GM10248 (cell line): ENCODE measurements around the gene CATSPER4.

ENCODE experiments used
- CTCF ChIA-PET: fragments of 300-600 bp; sonication (Branson Sonifier 250); formaldehyde crosslinking; extraction: SDS; loops from one replicate; lab custom pipeline; 2021; ENCODE audit warnings: antibody characterized with exemption; lab: Yijun Ruan, JAX
- POLR2A ChIA-PET: fragments of 350-650 bp; sonication (Branson Sonifier 250); formaldehyde crosslinking; extraction: SDS; loops from one replicate; lab custom pipeline; 2020; ENCODE audit warnings: antibody characterized with exemption; lab: Yijun Ruan, JAX
- DNase-seq: peaks from one replicate; pipeline ENCODE4 v3.0.0; 2012; ENCODE audit errors: extremely low spot score
- TF ChIP-seq, protein P1 (sequence below): IDR thresholded peaks from 2 replicates; pipeline ENCODE4 v1.5.1; 2012; ENCODE audit warnings: mild to moderate bottlenecking, low read depth; ENCODE audit errors: extremely low read depth, missing control alignments, control extremely low read depth

CATSPER4 gene

GRCh38 chr1:26170472-26170821 lies 20.0 kb upstream of the CATSPER4 start:
- POLR2A ChIA-PET: no interaction called here

DNA sequence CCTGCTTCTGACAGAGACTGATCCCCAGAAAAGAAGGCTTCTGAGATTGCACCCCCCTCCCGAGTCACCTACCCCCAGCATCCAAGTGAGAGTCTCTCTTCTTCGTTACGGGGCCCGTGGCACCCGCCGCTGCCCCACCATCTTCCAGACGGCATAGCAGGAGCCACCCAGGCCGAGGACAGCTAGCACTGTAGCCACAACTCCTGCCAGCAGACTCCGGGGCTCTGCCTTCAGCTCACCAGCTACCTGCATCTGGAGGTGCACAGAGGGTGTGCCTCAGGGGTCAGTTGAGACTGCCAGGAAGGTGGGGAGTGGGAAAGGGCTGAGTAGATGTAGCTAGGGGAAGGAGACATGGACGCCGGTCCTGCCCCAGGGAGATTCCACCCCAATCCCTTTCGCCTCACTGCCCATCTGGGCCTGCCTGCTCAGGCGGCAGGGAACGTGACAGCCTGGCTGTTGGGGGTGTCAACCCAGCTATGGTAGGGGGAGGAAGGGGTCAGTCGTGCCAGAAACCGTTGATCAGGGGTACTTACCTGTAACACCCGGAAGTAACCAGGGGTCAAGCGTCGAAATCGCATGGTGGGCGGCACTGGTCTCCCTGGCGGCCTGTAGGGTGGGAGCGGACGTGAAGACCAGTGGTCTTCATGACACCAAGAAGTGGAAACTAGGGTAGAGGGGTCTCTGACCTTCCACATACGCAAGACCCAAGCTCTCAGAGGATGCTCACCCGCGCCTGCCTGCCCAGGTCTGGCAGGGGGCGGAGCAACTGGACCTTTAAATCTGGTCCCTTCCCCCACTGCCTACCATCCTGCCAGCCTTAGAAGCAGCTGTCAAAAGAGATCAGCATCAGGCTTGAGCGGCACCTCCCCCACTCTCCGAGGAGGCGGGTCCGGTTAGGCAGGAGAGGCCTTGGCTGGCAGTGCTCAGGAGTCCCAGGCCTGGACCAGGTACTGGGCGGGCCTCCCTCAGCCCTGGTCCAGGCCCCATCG lies 19.0 kb upstream of the CATSPER4 start, which contains the start of gene ZNF593OS:
TSS of gene ZNF593OS (minus strand) at position 749 of the 989 bp plus-strand sequence. CDS start at position 578, 171 bp downstream.
- no peak for DNase-seq
- POLR2A ChIA-PET: no interaction called here
- CTCF ChIA-PET: interaction anchor here (0.8 to 4.8 kb wide), 8 partner anchors 12 to 245 kb away, joined by 3 to 23 read pairs (median 10); partner anchors contain the start of gene FAM110D
- TF ChIP-seq, protein P1, sequence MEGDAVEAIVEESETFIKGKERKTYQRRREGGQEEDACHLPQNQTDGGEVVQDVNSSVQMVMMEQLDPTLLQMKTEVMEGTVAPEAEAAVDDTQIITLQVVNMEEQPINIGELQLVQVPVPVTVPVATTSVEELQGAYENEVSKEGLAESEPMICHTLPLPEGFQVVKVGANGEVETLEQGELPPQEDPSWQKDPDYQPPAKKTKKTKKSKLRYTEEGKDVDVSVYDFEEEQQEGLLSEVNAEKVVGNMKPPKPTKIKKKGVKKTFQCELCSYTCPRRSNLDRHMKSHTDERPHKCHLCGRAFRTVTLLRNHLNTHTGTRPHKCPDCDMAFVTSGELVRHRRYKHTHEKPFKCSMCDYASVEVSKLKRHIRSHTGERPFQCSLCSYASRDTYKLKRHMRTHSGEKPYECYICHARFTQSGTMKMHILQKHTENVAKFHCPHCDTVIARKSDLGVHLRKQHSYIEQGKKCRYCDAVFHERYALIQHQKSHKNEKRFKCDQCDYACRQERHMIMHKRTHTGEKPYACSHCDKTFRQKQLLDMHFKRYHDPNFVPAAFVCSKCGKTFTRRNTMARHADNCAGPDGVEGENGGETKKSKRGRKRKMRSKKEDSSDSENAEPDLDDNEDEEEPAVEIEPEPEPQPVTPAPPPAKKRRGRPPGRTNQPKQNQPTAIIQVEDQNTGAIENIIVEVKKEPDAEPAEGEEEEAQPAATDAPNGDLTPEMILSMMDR: no peak

More at GRCh38 chr1:26170472-26170821, 20.0 kb upstream of the CATSPER4 start:
- DNase-seq: no peak
- CTCF ChIA-PET: interaction anchor here (0.9 to 4.8 kb wide), 33 partner anchors 9 to 275 kb away, joined by 3 to 44 read pairs (median 5); partner anchors contain the start of genes CD52, CEP85, CNKSR1 and FAM110D
- TF ChIP-seq, protein P1: no peak

GRCh38 chr1:26175346-26175745 lies 15.1 kb upstream of the CATSPER4 start:
- CTCF ChIA-PET: interaction anchor here (1.2 to 2.5 kb wide), 4 partner anchors 59 to 242 kb away, joined by 3 to 8 read pairs (median 4); partner anchors contain the start of gene CEP85
- TF ChIP-seq, protein P1: no peak
- DNase-seq: no peak
- POLR2A ChIA-PET: interaction anchor here (0.6 kb wide), 1 partner anchor 308 kb away, joined by 3 read pairs; no protein-coding TSS in a partner anchor

GRCh38 chr1:26177182-26177684 lies 13.2 kb upstream of the CATSPER4 start, which contains the start of gene CNKSR1:
Gene CNKSR1 (plus strand): TSS chr1:26177491. CDS start chr1:26177548, 57 bp downstream.
- ChIA-PET POLR2A (no interaction called here), CTCF (interaction anchor here (0.7 to 4.9 kb wide), 6 partner anchors 8 to 145 kb away, joined by 3 to 44 read pairs (median 4); partner anchors contain the start of genes C1orf232, CEP85 and ZNF593)
- TF ChIP-seq, protein P1: no peak
- no peak for DNase-seq

DNA sequence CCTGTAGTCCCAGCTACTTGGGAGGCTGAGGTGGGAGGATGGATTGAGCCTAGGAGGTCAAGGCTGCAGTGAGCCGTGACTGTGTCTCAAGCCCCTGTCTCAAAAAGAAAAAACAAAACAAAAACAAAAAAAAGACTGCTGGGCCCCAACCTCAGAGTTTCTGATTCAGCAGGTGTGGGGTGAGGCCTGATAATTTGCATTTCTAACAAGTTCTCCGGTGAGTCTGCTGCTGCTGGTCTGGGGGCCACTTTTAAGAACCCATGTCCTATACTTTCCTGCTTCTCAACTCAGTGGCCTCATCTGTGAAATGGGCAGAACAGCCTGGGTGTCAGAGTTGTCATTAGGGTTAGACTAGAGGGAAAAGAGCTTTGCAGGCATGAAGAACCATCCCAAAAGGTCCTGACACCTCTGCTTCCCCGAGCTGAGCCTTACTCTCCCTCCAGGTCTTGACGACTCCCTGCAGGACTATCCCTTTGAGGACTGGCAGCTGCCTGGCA lies 10.3 kb upstream of the CATSPER4 start:
- DNase-seq: no peak
- CTCF ChIA-PET: interaction anchor here (0.9 to 4.9 kb wide), 5 partner anchors 10 to 237 kb away, joined by 3 to 44 read pairs (median 4); partner anchors contain the start of genes C1orf232, CATSPER4, CEP85 and ZNF593
- POLR2A ChIA-PET: interaction anchor here (0.6 kb wide), 1 partner anchor 53 kb away, joined by 3 read pairs; no protein-coding TSS in a partner anchor
- TF ChIP-seq, protein P1: no peak
